GM21528 (cell line): ENCODE results near the gene ZFP28.

Experiments
- ATAC-seq: cut with Tn5 transposase; IDR thresholded peaks from one replicate; pipeline ENCODE4 v1.9.1; 2021; ENCODE audit warnings: mild to moderate bottlenecking, moderate library complexity; ENCODE audit not compliant: unreplicated experiment, low FRiP score

Gene ZFP28

DNA sequence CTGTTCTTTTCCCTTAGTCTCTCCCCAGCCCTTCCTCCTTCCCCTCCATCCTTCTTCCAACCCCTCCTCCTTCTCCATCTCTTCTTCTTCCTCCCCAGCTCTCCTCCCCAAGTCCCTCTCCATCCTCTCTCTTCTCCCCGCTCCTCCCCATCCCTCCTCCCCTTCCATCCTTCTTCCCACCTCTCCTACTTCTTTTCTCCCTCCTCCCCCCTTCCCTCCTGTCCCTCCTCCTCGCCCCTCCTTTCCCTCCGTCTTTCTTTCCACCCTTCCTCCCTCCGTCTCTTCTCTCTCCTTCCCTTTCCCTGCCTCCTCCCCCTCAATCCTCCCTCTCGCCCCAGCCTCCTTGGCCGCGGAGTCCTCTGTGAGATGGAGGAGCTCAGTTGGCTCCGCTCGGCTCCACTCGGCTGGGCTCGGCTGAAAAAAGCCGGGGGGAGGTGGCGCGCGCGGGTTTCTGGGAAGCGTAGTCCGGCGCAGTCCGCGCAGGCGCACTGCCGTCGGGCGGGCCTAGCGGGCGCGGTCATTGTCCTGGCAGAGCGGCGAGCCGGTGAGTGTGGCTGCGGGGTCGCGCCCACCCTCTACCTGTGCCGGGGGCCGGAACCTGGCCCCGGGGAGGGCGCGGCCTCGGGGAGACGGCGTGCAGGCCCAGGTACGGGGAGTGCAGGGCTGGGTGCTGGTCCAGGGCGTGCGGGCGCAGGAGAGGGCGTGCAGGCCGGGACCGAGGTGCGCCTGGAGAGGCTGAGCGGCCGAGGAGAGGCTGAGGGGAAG, 56.2 kb downstream of the ZFP28 start, which contains the start of gene ZNF71:
TSS of gene ZNF71 (plus strand) at position 520 of the 765 bp plus-strand sequence. CDS start 6,257 bp downstream, outside the sequence.
- peak; percentile 89 for ATAC-seq

DNA sequence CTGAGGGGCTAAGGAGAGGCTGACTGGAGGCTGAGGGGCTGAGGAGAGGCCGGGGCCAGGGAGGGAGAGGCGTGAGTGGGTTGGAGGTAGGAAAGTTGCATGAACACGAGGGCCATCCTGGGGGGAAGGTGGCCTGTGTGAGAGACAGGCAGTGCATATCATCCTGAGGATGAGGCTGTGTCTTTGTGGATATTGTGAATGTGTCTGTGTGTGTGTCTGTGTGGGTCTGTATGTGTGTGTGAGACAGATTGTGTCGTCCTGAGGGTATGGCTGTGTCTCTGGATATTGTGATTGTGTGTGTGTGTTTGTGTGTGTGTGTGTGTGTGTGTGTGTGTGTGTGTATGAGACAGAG, 56.8 kb downstream of the ZFP28 start:
- ATAC-seq = no peak

DNA sequence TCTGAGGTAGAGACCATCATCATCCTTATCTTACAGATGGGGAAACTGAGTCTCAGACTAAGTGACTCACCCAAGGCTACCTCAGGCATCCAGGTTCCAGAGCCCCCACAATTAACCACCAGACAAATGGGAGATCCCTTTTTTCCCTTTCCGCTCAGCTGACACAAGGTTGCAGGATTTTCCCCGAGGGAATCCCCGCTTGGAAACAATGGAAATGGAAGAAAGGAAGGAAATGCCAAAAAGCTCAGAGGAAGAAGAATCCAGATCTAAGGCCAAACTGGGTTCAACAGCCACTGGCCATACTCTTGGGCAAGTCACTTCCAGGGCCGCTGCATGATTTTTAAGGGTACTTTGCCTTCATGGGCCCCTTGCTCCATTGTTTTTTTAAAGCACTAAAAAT, 57.9 kb downstream of the ZFP28 start:
- ATAC-seq = no peak

DNA sequence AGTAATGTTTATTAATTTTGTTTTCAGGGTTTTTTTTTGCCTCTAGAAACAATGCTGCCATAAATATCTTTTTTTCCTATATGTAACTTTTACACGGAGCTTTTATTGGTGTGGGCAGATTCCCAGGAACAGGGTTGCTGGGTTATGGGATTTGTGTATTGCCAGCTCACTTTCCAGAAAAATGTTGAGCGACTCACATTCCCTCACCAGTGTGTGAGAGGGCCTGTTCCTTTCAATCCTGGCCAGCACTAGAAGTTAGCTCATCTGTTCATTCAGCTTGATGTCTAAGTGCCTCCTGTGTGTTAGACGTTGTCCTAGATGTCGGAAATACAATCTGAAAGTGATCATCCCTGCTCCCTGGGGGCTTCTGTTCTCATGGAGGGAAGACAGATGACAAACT, 58.9 kb downstream of the ZFP28 start:
- no peak for ATAC-seq

DNA sequence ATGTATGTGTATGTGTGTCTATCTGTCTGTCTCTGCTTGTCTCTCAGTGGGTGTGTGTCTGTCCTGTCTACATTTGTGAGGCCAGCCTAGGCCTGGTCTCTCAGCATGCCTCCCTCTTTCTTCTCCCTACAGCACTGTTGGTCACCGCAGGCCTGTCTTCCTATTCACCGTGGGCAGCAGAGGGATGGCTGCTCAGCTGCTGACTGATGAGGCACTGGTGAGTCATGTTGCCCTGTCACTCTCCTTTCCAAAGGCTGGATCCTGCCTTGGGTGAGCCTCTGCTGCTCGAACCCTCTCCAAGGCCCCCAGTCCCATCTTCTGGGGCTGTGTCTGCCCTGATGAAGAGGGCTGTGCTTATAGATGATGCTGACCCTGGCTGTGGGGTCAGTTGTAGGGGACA, 62.6 kb downstream of the ZFP28 start:
- no peak for ATAC-seq

DNA sequence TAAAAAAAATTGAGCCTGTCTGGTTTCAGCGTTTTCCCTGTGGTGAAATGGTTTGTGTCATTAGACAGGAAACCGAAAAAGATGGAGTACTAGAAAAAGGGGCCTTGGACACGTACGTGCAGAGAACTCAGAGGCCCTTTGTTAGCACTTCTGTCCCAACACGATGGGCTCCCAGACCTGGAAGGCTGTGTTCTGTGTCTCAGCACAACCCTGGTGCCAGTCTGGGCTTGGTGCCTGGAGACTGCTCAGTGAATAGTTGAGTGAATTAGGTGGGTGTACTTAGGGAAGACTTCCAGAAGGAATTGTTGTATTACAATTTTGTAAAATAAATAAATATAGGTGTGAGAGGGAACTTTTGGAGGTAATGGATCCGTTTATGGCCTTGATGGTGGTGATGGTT, 65.1 kb downstream of the ZFP28 start:
- ATAC-seq = no peak
